SU-DHL-6 (cell line): ENCODE results near the gene KIF17.

Experiments used
- EZH2phosphoT487 ChIP-seq: fragments of 200-600 bp; sonication (generic), shearing (Covaris generic); conservative IDR thresholded peaks from 2 replicates; pipeline ENCODE4 v1.6.1; 2018; ENCODE audit warnings: mild to moderate bottlenecking, antibody characterized with exemption, low read length, moderate library complexity, mixed read lengths
- TF ChIP-seq, protein P1 (sequence below): fragments of 200-600 bp; sonication (generic); IDR thresholded peaks from one replicate; pipeline ENCODE4 v1.5.1; 2017; ENCODE audit warnings: antibody characterized with exemption, mild to moderate bottlenecking, low read length, moderate library complexity; ENCODE audit not compliant: insufficient read depth, poor library complexity, severe bottlenecking

DNA sequence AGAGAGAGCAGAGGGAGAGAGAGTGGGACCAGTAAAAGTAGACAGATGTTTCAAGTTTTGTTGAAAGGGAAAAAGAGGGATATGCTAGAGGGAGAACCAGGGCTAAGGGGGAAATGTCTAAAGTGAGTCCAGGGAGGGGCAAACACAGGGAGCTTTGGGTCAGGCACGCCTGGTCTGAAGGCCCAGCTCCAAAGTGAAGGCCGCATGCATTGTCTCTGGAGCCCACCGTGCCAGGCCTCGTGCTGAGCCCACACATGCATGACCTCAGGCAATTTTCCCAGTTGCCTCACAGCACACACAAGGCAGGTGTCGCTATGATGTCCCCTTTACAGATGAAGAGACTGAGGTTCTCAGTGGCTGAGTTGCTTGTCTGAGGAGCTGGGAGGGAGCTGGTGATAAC lies 16.0 kb downstream of the KIF17 start:
- TF ChIP-seq, protein P1, sequence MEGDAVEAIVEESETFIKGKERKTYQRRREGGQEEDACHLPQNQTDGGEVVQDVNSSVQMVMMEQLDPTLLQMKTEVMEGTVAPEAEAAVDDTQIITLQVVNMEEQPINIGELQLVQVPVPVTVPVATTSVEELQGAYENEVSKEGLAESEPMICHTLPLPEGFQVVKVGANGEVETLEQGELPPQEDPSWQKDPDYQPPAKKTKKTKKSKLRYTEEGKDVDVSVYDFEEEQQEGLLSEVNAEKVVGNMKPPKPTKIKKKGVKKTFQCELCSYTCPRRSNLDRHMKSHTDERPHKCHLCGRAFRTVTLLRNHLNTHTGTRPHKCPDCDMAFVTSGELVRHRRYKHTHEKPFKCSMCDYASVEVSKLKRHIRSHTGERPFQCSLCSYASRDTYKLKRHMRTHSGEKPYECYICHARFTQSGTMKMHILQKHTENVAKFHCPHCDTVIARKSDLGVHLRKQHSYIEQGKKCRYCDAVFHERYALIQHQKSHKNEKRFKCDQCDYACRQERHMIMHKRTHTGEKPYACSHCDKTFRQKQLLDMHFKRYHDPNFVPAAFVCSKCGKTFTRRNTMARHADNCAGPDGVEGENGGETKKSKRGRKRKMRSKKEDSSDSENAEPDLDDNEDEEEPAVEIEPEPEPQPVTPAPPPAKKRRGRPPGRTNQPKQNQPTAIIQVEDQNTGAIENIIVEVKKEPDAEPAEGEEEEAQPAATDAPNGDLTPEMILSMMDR: no peak
- TF ChIP-seq EZH2phosphoT487: no peak
